Caco-2 (cell line): ENCODE results near the gene MADCAM1. TPM values are rescaled to one million over a fixed set of nuclear protein-coding genes. Genes with fewer than 3 reads are reported as not detected.

Experiments used
- BruUV-seq: library from RNA; stranded (reverse); fragments of 400-500 nt; replicated peaks from 2 replicates; lab custom pipeline; 2021; lab: Mats Ljungman, UMichigan
- CTCF ChIA-PET: fragments of 300-600 bp; sonication (Branson Sonifier 250); formaldehyde crosslinking; loops from one replicate; lab custom pipeline; 2022; ENCODE audit warnings: antibody characterized with exemption; lab: Charles Lee
- POLR2A ChIA-PET: fragments of 300-600 bp; sonication (Branson Sonifier 250); formaldehyde crosslinking; loops from one replicate; lab custom pipeline; 2022; ENCODE audit warnings: antibody characterized with exemption; lab: Charles Lee
- DNase-seq, 2 experiments: peaks; one replicate each; pipeline versions ENCODE4 v3.0.0 to v3.0.0-alpha.2; 2020 to 2022
- H3K27me3 ChIP-seq: replicated peaks from 2 replicates; pipeline ENCODE4 v1.6.0; 2011; ENCODE audit warnings: low read length; ENCODE audit not compliant: control insufficient read depth, insufficient read depth
- H3K36me3 ChIP-seq: 2 replicates; pipeline ENCODE4 v1.5.1; 2011; ENCODE audit warnings: low read length; ENCODE audit not compliant: control insufficient read depth, insufficient read depth
- H3K4me1 ChIP-seq: fragments of 250-450 bp; sonication (Bioruptor Pico); 2 replicates; pipeline ENCODE4 v1.5.1; 2020; ENCODE audit warnings: mild to moderate bottlenecking
- H3K4me3 ChIP-seq: 2 replicates; pipeline ENCODE4 v1.5.1; 2011; ENCODE audit warnings: low read depth, mild to moderate bottlenecking, control low read depth, low read length
- H3K9me3 ChIP-seq: fragments of 250-450 bp; sonication (Bioruptor Pico); 2 replicates; pipeline ENCODE4 v1.5.1; 2020; ENCODE audit warnings: mild to moderate bottlenecking, moderate library complexity
- H3K27ac Mint-ChIP-seq: one replicate; pipeline ENCODE4 v1.8.0; 2022; ENCODE audit warnings: mixed read lengths; ENCODE audit not compliant: unreplicated experiment
- H3K27me3 Mint-ChIP-seq: one replicate; pipeline ENCODE4 v1.8.0; 2022; ENCODE audit warnings: mixed read lengths; ENCODE audit not compliant: insufficient read depth, unreplicated experiment
- H3K36me3 Mint-ChIP-seq: one replicate; pipeline ENCODE4 v1.8.0; 2022; ENCODE audit warnings: mild to moderate bottlenecking, mixed read lengths; ENCODE audit not compliant: insufficient read depth, unreplicated experiment
- H3K4me1 Mint-ChIP-seq: one replicate; pipeline ENCODE4 v1.8.0; 2022; ENCODE audit warnings: low read depth, mixed read lengths; ENCODE audit not compliant: unreplicated experiment
- H3K4me3 Mint-ChIP-seq: one replicate; pipeline ENCODE4 v1.8.0; 2022; ENCODE audit warnings: mild to moderate bottlenecking, moderate library complexity, mixed read lengths; ENCODE audit not compliant: unreplicated experiment
- H3K9me3 Mint-ChIP-seq: one replicate; pipeline ENCODE4 v1.8.0; 2022; ENCODE audit warnings: mixed read lengths; ENCODE audit not compliant: unreplicated experiment
- CTCF ChIP-seq, 2 experiments: fragments of 200-600 bp in 1 of 2; IDR thresholded peaks; 1 replicate in 1 of 2; 2 replicates in 1 of 2; pipeline versions ENCODE4 v1.5.1 to v1.8.0; 2011 to 2022; ENCODE audit warnings: antibody characterized with exemption in 1 of 2, control low read depth in 1 of 2, inconsistent platforms in 1 of 2, low read depth in 1 of 2, low read length in 1 of 2, mild to moderate bottlenecking in 1 of 2, moderate library complexity in 1 of 2; ENCODE audit not compliant: insufficient read depth in 1 of 2, severe bottlenecking in 1 of 2, unreplicated experiment in 1 of 2
- intact Hi-C: fragments of 100-400 bp; cut with micrococcal nuclease; formaldehyde crosslinking; loops from one replicate; pipeline ENCODE4 v1.10.0; 2022; ENCODE audit not compliant: unreplicated experiment
- total RNA-seq: library from RNA; stranded (reverse); gene quantifications from 2 replicates; pipeline ENCODE4 v1.2.3, GENCODE V29; 2022

Gene MADCAM1
- total RNA-seq, 1 experiment from 2014 or later: 0.73 TPM

- Histone ChIP-seq H3K27me3 (no peaks in the 10 kb centered on the region), H3K4me3 (no peak overlapping the region), H3K36me3 (no peaks in the 10 kb centered on the region), H3K4me1 (no peaks in the 10 kb centered on the region), H3K9me3 (no peaks in the 10 kb centered on the region)
- Mint-ChIP-seq H3K27me3 (no peaks in the 10 kb centered on the region), H3K9me3 (no peaks in the 10 kb centered on the region), H3K36me3 (peaks cover 33% of the 10 kb centered on the region), H3K4me3 (no peak overlapping the region), H3K4me1 (no peaks in the 10 kb centered on the region), H3K27ac (no peak overlapping the region)
- POLR2A ChIA-PET: interaction anchor here (0.6 kb wide), 2 partner anchors 9 to 266 kb away, joined by 3 to 5 read pairs; no protein-coding TSS in a partner anchor
- no TSS peak for BruUV-seq
- TF ChIP-seq CTCF (IDR thresholded peaks at IDR 0.05; ENCODE audit: insufficient read depth in 1 of 2, low read depth in 1 of 2, low read length in 1 of 2, severe bottlenecking in 1 of 2, unreplicated experiment in 1 of 2): no peak
- intact Hi-C loops: no loop called here
- CTCF ChIA-PET: interaction anchor here (0.5 kb wide), 1 partner anchor 24 kb away, joined by 3 read pairs; no protein-coding TSS in a partner anchor
- DNase-seq: no peak
These were observed 46.0 kb downstream of the MADCAM1 start for GRCh38 chr19:542173-542866.

- Mint-ChIP-seq H3K4me3 (no peak within 1 kb of the TSS), H3K4me1 (no peaks in the 10 kb centered on the region), H3K27ac (no peak within 1 kb of the TSS), H3K9me3 (no peaks in the 10 kb centered on the region), H3K27me3 (no peaks in the 10 kb centered on the region), H3K36me3 (peaks cover 26% of the 10 kb centered on the region)
- BruUV-seq: no TSS peak
- Histone ChIP-seq H3K36me3 (no peaks in the 10 kb centered on the region), H3K4me3 (no peak within 1 kb of the TSS), H3K9me3 (no peaks in the 10 kb centered on the region), H3K4me1 (no peaks in the 10 kb centered on the region), H3K27me3 (no peaks in the 10 kb centered on the region)
- intact Hi-C loops: no loop called here
- POLR2A ChIA-PET: no interaction called here
- no peak for TF ChIP-seq CTCF (IDR thresholded peaks at IDR 0.05; ENCODE audit: insufficient read depth in 1 of 2, low read depth in 1 of 2, low read length in 1 of 2, severe bottlenecking in 1 of 2, unreplicated experiment in 1 of 2)
- CTCF ChIA-PET: no interaction called here
- no peak for DNase-seq
These were observed 47.8 kb downstream of the MADCAM1 start, which contains the start of gene GZMM for GRCh38 chr19:543910-544608. TSS of gene GZMM (plus strand) at chr19:544053. CDS start at chr19:544072, 19 bp downstream.

GRCh38 chr19:547117-547516 lies 50.8 kb downstream of the MADCAM1 start:
- no TSS peak for BruUV-seq
- Mint-ChIP-seq H3K9me3 (no peaks in the 10 kb centered on the region), H3K4me1 (peaks cover 9% of the 10 kb centered on the region), H3K27me3 (no peaks in the 10 kb centered on the region), H3K36me3 (peaks cover 26% of the 10 kb centered on the region), H3K27ac (no peak overlapping the region), H3K4me3 (no peak overlapping the region)
- Histone ChIP-seq H3K4me3 (no peak overlapping the region), H3K27me3 (no peaks in the 10 kb centered on the region), H3K9me3 (no peaks in the 10 kb centered on the region), H3K36me3 (no peaks in the 10 kb centered on the region), H3K4me1 (no peaks in the 10 kb centered on the region)
- ChIA-PET CTCF (no interaction called here), POLR2A (no interaction called here)
- TF ChIP-seq CTCF (IDR thresholded peaks at IDR 0.05; ENCODE audit: insufficient read depth in 1 of 2, low read depth in 1 of 2, low read length in 1 of 2, severe bottlenecking in 1 of 2, unreplicated experiment in 1 of 2): no peak
- no peak for DNase-seq
- intact Hi-C loops: no loop called here
